PC-9 (cell line): Measurements from ENCODE around the gene PRPF38A. TPM values are rescaled to one million over a fixed set of nuclear protein-coding genes. Genes with fewer than 3 reads are reported as not detected.

ENCODE experiments used
- BruUV-seq: library from RNA; stranded (reverse); fragments of 400-500 nt; replicated peaks from 2 replicates; lab custom pipeline; 2021; lab: Mats Ljungman, UMichigan
- CTCF ChIA-PET: fragments of 300-600 bp; sonication (Branson Sonifier 250); formaldehyde crosslinking; loops from one replicate; lab custom pipeline; 2022; ENCODE audit warnings: antibody characterized with exemption; lab: Charles Lee
- POLR2A ChIA-PET: fragments of 300-600 bp; sonication (Branson Sonifier 250); formaldehyde crosslinking; loops from one replicate; lab custom pipeline; 2022; ENCODE audit warnings: antibody characterized with exemption; ENCODE audit not compliant: unreplicated experiment; lab: Charles Lee
- DNase-seq, 2 experiments: peaks; one replicate each; pipeline versions ENCODE4 v3.0.0 to v3.0.0-alpha.2; 2015 to 2022; ENCODE audit warnings: mixed read lengths in 1 of 2
- H2AFZ ChIP-seq: fragments of 200-600 bp; sonication (generic); 2 replicates; pipeline ENCODE4 v1.8.1; 2017; ENCODE audit warnings: antibody characterized with exemption
- H3F3A ChIP-seq: fragments of 200-600 bp; sonication (generic); 2 replicates; pipeline ENCODE4 v1.8.1; 2017; ENCODE audit warnings: antibody characterized with exemption, mild to moderate bottlenecking, low read depth; ENCODE audit not compliant: insufficient read depth
- H3K27ac ChIP-seq: fragments of 200-600 bp; sonication (generic); 2 replicates; pipeline ENCODE4 v1.6.1; 2016; ENCODE audit warnings: mixed run types
- H3K27me3 ChIP-seq: fragments of 200-600 bp; sonication (generic); 2 replicates; pipeline ENCODE4 v1.6.1; 2016; ENCODE audit warnings: low read depth, mixed run types; ENCODE audit not compliant: insufficient read depth
- H3K36me3 ChIP-seq: fragments of 200-600 bp; sonication (generic); 2 replicates; pipeline ENCODE4 v1.6.1; 2016; ENCODE audit warnings: low read depth, mixed run types
- H3K4me1 ChIP-seq: fragments of 200-600 bp; sonication (generic); replicated peaks from 2 replicates; pipeline ENCODE4 v1.6.1; 2016; ENCODE audit warnings: mixed run types; ENCODE audit not compliant: insufficient read depth
- H3K4me2 ChIP-seq: fragments of 200-600 bp; sonication (generic); 2 replicates; pipeline ENCODE4 v1.6.1; 2017; ENCODE audit warnings: mixed run types
- H3K4me3 ChIP-seq: fragments of 200-600 bp; sonication (generic); 2 replicates; pipeline ENCODE4 v1.6.1; 2016; ENCODE audit warnings: mixed run types
- H3K79me2 ChIP-seq: fragments of 200-600 bp; sonication (generic); 2 replicates; pipeline ENCODE4 v1.6.1; 2017; ENCODE audit warnings: low read depth, mixed run types
- H3K9me2 ChIP-seq: fragments of 200-600 bp; sonication (generic); 2 replicates; pipeline ENCODE4 v1.8.1; 2017; ENCODE audit warnings: mild to moderate bottlenecking; ENCODE audit not compliant: insufficient read depth
- H3K9me3 ChIP-seq: fragments of 200-600 bp; sonication (generic); 2 replicates; pipeline ENCODE4 v1.8.1; 2016; ENCODE audit warnings: low read depth; ENCODE audit not compliant: insufficient read depth
- H4K20me1 ChIP-seq: fragments of 200-600 bp; sonication (generic); 2 replicates; pipeline ENCODE4 v1.8.1; 2017; ENCODE audit not compliant: insufficient read depth
- EZH2 ChIP-seq: fragments of 200-600 bp; sonication (generic); IDR thresholded peaks from 2 replicates; pipeline ENCODE4 v1.8.0; 2017; ENCODE audit warnings: antibody characterized with exemption, low read depth
- intact Hi-C: fragments of 100-400 bp; cut with micrococcal nuclease; formaldehyde crosslinking; loops from one replicate; pipeline ENCODE4 v1.10.0; 2022; ENCODE audit not compliant: unreplicated experiment
- total RNA-seq: library from RNA; stranded (reverse); gene quantifications from 2 replicates; pipeline ENCODE4 v1.2.3, GENCODE V29; 2021
- TF ChIP-seq, protein P1 (sequence below): fragments of 200-600 bp; sonication (generic); conservative IDR thresholded peaks from 2 replicates; pipeline ENCODE4 v1.6.1; 2017; ENCODE audit warnings: mixed run types, antibody characterized with exemption, mild to moderate bottlenecking, moderate library complexity

The PRPF38A gene
- total RNA-seq, 1 experiment from 2014 or later, result 57.2 TPM

DNA sequence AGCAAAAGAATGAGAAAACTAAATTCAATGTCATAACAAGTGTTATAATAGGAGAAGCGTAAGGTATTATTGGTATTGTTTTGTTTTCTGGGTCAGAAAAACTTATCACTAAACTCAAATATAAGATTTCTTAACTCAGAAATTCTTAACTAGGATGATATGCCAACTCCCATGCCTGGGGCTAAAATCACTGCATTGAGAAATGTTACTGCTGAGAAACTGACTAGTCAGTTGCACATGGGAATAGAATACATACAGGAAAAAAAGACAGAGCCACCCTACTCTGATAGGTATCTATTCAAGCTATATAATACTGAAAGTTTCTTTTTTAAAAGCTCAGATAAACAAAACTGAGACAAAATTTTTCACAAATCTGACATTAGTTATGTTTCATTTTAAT lies 56.3 kb downstream of the PRPF38A start:
- Histone ChIP-seq H3F3A (no peaks in the 10 kb centered on the region; the same call in 1 of the 2 replicates), H3K27me3 (no peaks in the 10 kb centered on the region), H3K4me3 (no peak overlapping the region), H3K27ac (no peak overlapping the region), H3K36me3 (no peaks in the 10 kb centered on the region), H3K9me2 (no peaks in the 10 kb centered on the region), H3K4me2 (no peak overlapping the region), H2AFZ (no peak overlapping the region), H3K9me3 (no peaks in the 10 kb centered on the region), H3K79me2 (no peaks in the 10 kb centered on the region), H4K20me1 (no peaks in the 10 kb centered on the region), H3K4me1 (no peaks in the 10 kb centered on the region)
- ChIA-PET CTCF (no interaction called here), POLR2A (interaction anchor here (0.6 kb wide), 1 partner anchor 15 kb away, joined by 5 read pairs; no protein-coding TSS in a partner anchor)
- no TSS peak for BruUV-seq
- TF ChIP-seq, protein P1, sequence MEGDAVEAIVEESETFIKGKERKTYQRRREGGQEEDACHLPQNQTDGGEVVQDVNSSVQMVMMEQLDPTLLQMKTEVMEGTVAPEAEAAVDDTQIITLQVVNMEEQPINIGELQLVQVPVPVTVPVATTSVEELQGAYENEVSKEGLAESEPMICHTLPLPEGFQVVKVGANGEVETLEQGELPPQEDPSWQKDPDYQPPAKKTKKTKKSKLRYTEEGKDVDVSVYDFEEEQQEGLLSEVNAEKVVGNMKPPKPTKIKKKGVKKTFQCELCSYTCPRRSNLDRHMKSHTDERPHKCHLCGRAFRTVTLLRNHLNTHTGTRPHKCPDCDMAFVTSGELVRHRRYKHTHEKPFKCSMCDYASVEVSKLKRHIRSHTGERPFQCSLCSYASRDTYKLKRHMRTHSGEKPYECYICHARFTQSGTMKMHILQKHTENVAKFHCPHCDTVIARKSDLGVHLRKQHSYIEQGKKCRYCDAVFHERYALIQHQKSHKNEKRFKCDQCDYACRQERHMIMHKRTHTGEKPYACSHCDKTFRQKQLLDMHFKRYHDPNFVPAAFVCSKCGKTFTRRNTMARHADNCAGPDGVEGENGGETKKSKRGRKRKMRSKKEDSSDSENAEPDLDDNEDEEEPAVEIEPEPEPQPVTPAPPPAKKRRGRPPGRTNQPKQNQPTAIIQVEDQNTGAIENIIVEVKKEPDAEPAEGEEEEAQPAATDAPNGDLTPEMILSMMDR, result no peak
- TF ChIP-seq EZH2, result no peak
- intact Hi-C loops, result no loop called here
- peak in 1 of 2 experiments; percentile 64 for DNase-seq

DNA sequence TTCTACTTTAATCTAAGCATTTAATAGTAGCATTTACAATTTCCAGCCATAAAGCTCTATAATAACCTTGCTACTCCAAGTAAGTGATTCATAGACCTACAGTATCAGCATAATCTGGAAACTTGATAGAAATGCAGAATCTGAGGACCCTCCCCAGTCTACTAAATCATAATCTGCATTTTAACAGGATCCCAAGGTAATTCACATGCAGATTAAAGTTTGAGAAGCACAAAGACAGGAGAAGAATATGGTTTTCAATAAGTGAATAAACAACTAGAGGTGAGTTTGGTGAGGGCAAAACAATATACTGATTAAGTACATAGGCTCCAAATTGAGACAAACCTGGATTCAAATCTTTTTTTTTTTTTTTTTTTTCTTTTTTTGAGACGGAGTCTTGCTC lies 57.4 kb downstream of the PRPF38A start:
- CTCF ChIA-PET, result no interaction called here
- H3K4me3 ChIP-seq, result no peak overlapping the region
- no peaks in the 10 kb centered on the region for H3K9me2 ChIP-seq
- H3K79me2 ChIP-seq, result no peaks in the 10 kb centered on the region
- H3K27ac ChIP-seq, result no peak overlapping the region
- POLR2A ChIA-PET, result no interaction called here
- TF ChIP-seq, protein P1, result no peak
- no peak for TF ChIP-seq EZH2
- BruUV-seq, result no TSS peak
- H3F3A ChIP-seq, result no peaks in the 10 kb centered on the region; the same call in 1 of the 2 replicates
- no peak for DNase-seq
- H3K36me3 ChIP-seq, result no peaks in the 10 kb centered on the region
- intact Hi-C loops, result no loop called here
- H3K27me3 ChIP-seq, result no peaks in the 10 kb centered on the region
- H3K4me1 ChIP-seq, result no peaks in the 10 kb centered on the region
- H4K20me1 ChIP-seq, result no peaks in the 10 kb centered on the region
- no peak overlapping the region for H2AFZ ChIP-seq
- H3K9me3 ChIP-seq, result no peaks in the 10 kb centered on the region
- no peak overlapping the region for H3K4me2 ChIP-seq

DNA sequence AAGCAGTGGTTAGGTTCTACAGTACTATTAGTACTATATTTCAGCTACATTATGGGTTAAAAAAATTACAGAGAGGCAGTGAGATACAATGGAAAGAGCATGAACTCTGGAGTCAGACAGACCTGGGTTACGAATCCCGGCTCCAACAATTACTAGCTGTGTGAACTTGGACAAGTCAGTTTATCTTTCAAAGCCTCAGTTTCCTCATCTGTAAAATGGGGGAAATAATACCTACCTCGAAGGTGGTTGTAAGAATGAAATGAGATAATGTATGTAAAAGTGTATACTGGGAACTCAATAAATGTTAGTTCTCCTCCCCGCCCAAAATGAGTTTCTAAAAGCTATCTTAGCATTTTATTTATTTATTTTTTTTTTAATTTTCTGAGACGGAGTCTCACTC lies 59.5 kb downstream of the PRPF38A start:
- Histone ChIP-seq H3K27me3 (no peaks in the 10 kb centered on the region), H3F3A (no peaks in the 10 kb centered on the region; the same call in 1 of the 2 replicates), H3K4me3 (no peak overlapping the region), H3K9me3 (no peaks in the 10 kb centered on the region), H4K20me1 (no peaks in the 10 kb centered on the region; the same call in 1 of the 2 replicates), H3K4me1 (no peaks in the 10 kb centered on the region), H2AFZ (no peak overlapping the region), H3K9me2 (no peaks in the 10 kb centered on the region), H3K36me3 (no peaks in the 10 kb centered on the region), H3K27ac (no peak overlapping the region), H3K4me2 (no peak overlapping the region), H3K79me2 (no peaks in the 10 kb centered on the region)
- intact Hi-C loops, result no loop called here
- ChIA-PET POLR2A (interaction anchor here (0.6 to 0.8 kb wide), 4 partner anchors 203 to 758 kb away, joined by 3 to 8 read pairs (median 4); no protein-coding TSS in a partner anchor), CTCF (no interaction called here)
- BruUV-seq, result no TSS peak
- no peak for DNase-seq
- no peak for TF ChIP-seq EZH2
- TF ChIP-seq, protein P1, result no peak
